ENCODE data around the gene SMIM43.

DNA sequence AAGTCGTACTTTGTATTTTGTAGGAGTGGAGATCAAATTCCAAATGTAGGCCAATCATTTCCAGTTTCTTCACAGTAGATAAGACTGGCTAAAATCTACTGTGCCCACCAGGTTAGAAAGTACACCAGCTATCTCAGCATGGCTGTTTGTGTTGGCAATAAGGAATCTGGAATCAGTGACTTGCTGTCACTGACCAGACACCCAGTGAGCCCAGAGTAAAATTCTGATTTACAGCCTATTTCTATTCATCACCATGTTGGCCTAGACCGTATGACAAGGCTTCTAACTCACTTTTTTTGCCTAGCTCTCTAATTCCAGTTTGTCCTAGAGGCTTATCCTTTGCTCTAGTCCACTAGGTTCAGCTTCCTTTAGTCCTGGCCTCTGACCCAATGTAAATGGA lies 25.4 kb downstream of the SMIM43 start:
- TF ChIP-seq GATA3 (IDR thresholded peaks at IDR 0.05; ENCODE audit: low read depth, low read length), result no peak
- no peak for TF ChIP-seq GATA2 (IDR thresholded peaks at IDR 0.05; ENCODE audit: low read depth, low read length)

Measured in SH-SY5Y (cell line).